BE2C (cell line): Measurements from ENCODE around the gene MAP3K5.

Source experiments
- DNase-seq: peaks from one replicate; pipeline ENCODE4 v3.0.0-alpha.2; 2020
- H3K27me3 ChIP-seq: fragments of 250-450 bp; sonication (Bioruptor Pico); 2 replicates; pipeline ENCODE4 v1.5.1; 2020; ENCODE audit warnings: mild to moderate bottlenecking
- H3K36me3 ChIP-seq: fragments of 250-450 bp; sonication (Bioruptor Pico); 2 replicates; pipeline ENCODE4 v1.5.1; 2020; ENCODE audit warnings: mild to moderate bottlenecking
- H3K4me1 ChIP-seq: fragments of 250-450 bp; sonication (Bioruptor Pico); 2 replicates; pipeline ENCODE4 v1.5.1; 2020
- H3K4me3 ChIP-seq: 2 replicates; pipeline ENCODE4 v1.5.1; 2011; ENCODE audit warnings: low read depth, low read length
- H3K9me3 ChIP-seq: fragments of 250-450 bp; sonication (Bioruptor Pico); 2 replicates; pipeline ENCODE4 v1.5.1; 2020
- CTCF ChIP-seq: IDR thresholded peaks from 2 replicates; pipeline ENCODE4 v1.5.1; 2012; ENCODE audit warnings: mild to moderate bottlenecking, low read depth, low read length

Gene MAP3K5

GRCh38 chr6:136739501-136739900 is 52.8 kb downstream of the MAP3K5 start:
- no peak for TF ChIP-seq CTCF
- H3K4me1 ChIP-seq = no peaks in the 10 kb centered on the region
- H3K4me3 ChIP-seq = no peak overlapping the region
- no peak for DNase-seq
- H3K27me3 ChIP-seq = no peaks in the 10 kb centered on the region
- no peaks in the 10 kb centered on the region for H3K36me3 ChIP-seq
- no peaks in the 10 kb centered on the region for H3K9me3 ChIP-seq

- Histone ChIP-seq H3K27me3 (no peaks in the 10 kb centered on the region), H3K4me3 (no peak overlapping the region), H3K36me3 (no peaks in the 10 kb centered on the region), H3K9me3 (no peaks in the 10 kb centered on the region), H3K4me1 (no peaks in the 10 kb centered on the region)
- DNase-seq = no peak
- TF ChIP-seq CTCF = no peak
Measured at GRCh38 chr6:136739071-136739470, 53.2 kb downstream of the MAP3K5 start.

- Histone ChIP-seq H3K27me3 (no peaks in the 10 kb centered on the region), H3K36me3 (no peaks in the 10 kb centered on the region), H3K4me1 (no peaks in the 10 kb centered on the region), H3K4me3 (no peak overlapping the region), H3K9me3 (no peaks in the 10 kb centered on the region)
- no peak for DNase-seq
- no peak for TF ChIP-seq CTCF
Measured at GRCh38 chr6:136738692-136739057, 53.6 kb downstream of the MAP3K5 start.

- TF ChIP-seq CTCF = no peak
- no peaks in the 10 kb centered on the region for H3K36me3 ChIP-seq
- H3K27me3 ChIP-seq = no peaks in the 10 kb centered on the region
- DNase-seq = no peak
- no peaks in the 10 kb centered on the region for H3K4me1 ChIP-seq
- H3K4me3 ChIP-seq = no peak overlapping the region
- no peaks in the 10 kb centered on the region for H3K9me3 ChIP-seq
Measured at GRCh38 chr6:136737871-136738691, 54.2 kb downstream of the MAP3K5 start.

GRCh38 chr6:136737374-136737844 is 54.9 kb downstream of the MAP3K5 start:
- DNase-seq = no peak
- Histone ChIP-seq H3K27me3 (no peaks in the 10 kb centered on the region), H3K36me3 (no peaks in the 10 kb centered on the region), H3K9me3 (no peaks in the 10 kb centered on the region), H3K4me1 (no peaks in the 10 kb centered on the region), H3K4me3 (no peak overlapping the region)
- TF ChIP-seq CTCF = no peak

- DNase-seq = no peak
- Histone ChIP-seq H3K27me3 (no peaks in the 10 kb centered on the region), H3K4me1 (no peaks in the 10 kb centered on the region), H3K4me3 (no peak overlapping the region), H3K9me3 (no peaks in the 10 kb centered on the region), H3K36me3 (no peaks in the 10 kb centered on the region)
- TF ChIP-seq CTCF = no peak
Measured at GRCh38 chr6:136736281-136736960, 55.9 kb downstream of the MAP3K5 start.
